K562 (cell line): Measurements from ENCODE around the gene RBM20. TPM values are rescaled to one million over a fixed set of nuclear protein-coding genes. Genes with fewer than 3 reads are reported as not detected.

ENCODE experiments used
- MCM7 ChIP-seq, 2 experiments: fragments of 450-650 bp; IDR thresholded peaks; 2 replicates each; pipeline ENCODE4 v1.6.1; 2016 to 2018
- MGA ChIP-seq: fragments of 450-650 bp; IDR thresholded peaks from 2 replicates; pipeline ENCODE4 v1.6.1; 2016; ENCODE audit warnings: mild to moderate bottlenecking, moderate library complexity
- MNT ChIP-seq, 2 experiments: fragments of 450-650 bp; conservative IDR thresholded peaks; 2 replicates each; pipeline ENCODE4 v1.6.1; 2017; ENCODE audit warnings: mild to moderate bottlenecking in 2 of 2, moderate library complexity in 2 of 2
- MYC ChIP-seq, 2 experiments: fragments of 250-450 bp in 1 of 2; sonication (Bioruptor Pico) in 1 of 2; IDR thresholded peaks; 2 replicates each; pipeline versions ENCODE4 v1.5.1 to v1.6.1; 2012 to 2021; ENCODE audit warnings: low read depth in 2 of 2, borderline replicate concordance in 1 of 2, improper control_type of control experiment in 1 of 2, low read length in 1 of 2, mild to moderate bottlenecking in 1 of 2, moderate library complexity in 1 of 2
- PHF8 ChIP-seq: fragments of 200-600 bp; sonication (generic); IDR thresholded peaks from 2 replicates; pipeline ENCODE4 v1.6.1; 2012; ENCODE audit warnings: mixed run types, mild to moderate bottlenecking, inconsistent platforms, low read length, moderate library complexity, borderline replicate concordance
- STAT5B ChIP-seq: fragments of 250-450 bp; sonication (Bioruptor Pico); IDR thresholded peaks from 2 replicates; pipeline ENCODE4 v1.8.0; 2021; ENCODE audit warnings: mild to moderate bottlenecking, inconsistent platforms
- ZNF584 ChIP-seq: fragments of 200-800 bp; sonication (Bioruptor generic); IDR thresholded peaks from 2 replicates; pipeline ENCODE4 v1.6.1; 2016; ENCODE audit warnings: low read depth, mild to moderate bottlenecking, missing genetic modification characterization, missing compliant biosample characterization
- polyA plus RNA-seq, 8 experiments: library from polyadenylated mRNA; depleted of rRNA in 4 of 8; stranded (reverse) in 5 of 8; unstranded in 3 of 8; fragments of >200 nt; fragmentation: Nextera tagmentation in 2 of 8; fragmentation: Illumina TruSeq in 1 of 8; extraction: Ambion mirVana in 2 of 8; extraction: Trizol in 1 of 8; gene quantifications; 2 replicates each; pipeline versions ENCODE4 v1.2.1 to v1.2.3, GENCODE V29; 2011 to 2014; ENCODE audit warnings: inconsistent platforms in 1 of 8, missing spikeins in 1 of 8
- total RNA-seq, 7 experiments: library from RNA; depleted of rRNA in 6 of 7; stranded (reverse); fragments of >200 nt in 6 of 7; fragmentation: Illumina TruSeq in 2 of 7; extraction: Trizol in 2 of 7; gene quantifications; 2 replicates each; pipeline versions ENCODE4 v1.2.1 to v1.2.3, GENCODE V29; 2011 to 2021; ENCODE audit warnings: low replicate concordance in 1 of 7

The RBM20 gene
- total and polyA plus RNA-seq, 9 of the 15 experiments (the other 6 are each of a cell fraction or from before 2014, with no cell fraction given) = 0.63 to 5.7 (median 3.2) TPM

- TF ChIP-seq MNT (conservative IDR thresholded peaks at IDR 0.05) (peak in 1 of 2 experiments; percentile 46; a peak in 1 of 4 replicates), MCM7 (IDR thresholded peaks at IDR 0.05) (no peak), ZNF584 (CRISPR knock-in tag) (0 out of 2 replicates have a peak, but pooled peaks have one; percentile 28), MGA (peak; percentile 50), MYC (IDR thresholded peaks at IDR 0.05; ENCODE audit: low read depth, low read length) (peak; percentile 69), MYC (CRISPR knock-in tag; IDR thresholded peaks at IDR 0.05; ENCODE audit: borderline replicate concordance, low read depth) (no peak), PHF8 (peak; percentile 41; the same call in 1 of the 2 replicates), STAT5B (CRISPR knock-in tag) (no peak)
Measured at GRCh38 chr10:110646417-110647135, 2.4 kb downstream of the RBM20 start (continued).
